Measurements from ENCODE around the gene RB1. TPM values are rescaled to one million over a fixed set of nuclear protein-coding genes. Genes with fewer than 3 reads are reported as not detected.
"Not testable (repeated sequence)": the region's sequence is repeated elsewhere in the genome, so short reads cannot be mapped to it uniquely, and the experiment has no call there.

The RB1 gene
- total RNA-seq, 1 donor from 2014 or later, result 12.4 TPM

GRCh38 chr13:48448285-48448958 lies 144.9 kb downstream of the RB1 start:
- DNase-seq (ENCODE audit: low read depth) (peak; percentile 37), FAIRE-seq (no peak)
- Histone ChIP-seq H3K36me3 (ENCODE audit: control insufficient read depth, insufficient read depth, low read length) (peaks cover 1% of the 10 kb centered on the region), H3K27me3 (ENCODE audit: control insufficient read depth, insufficient read depth, low read length) (no peaks in the 10 kb centered on the region), H3K4me3 (ENCODE audit: low read depth, low read length) (no peak overlapping the region)
- TF ChIP-seq CTCF (IDR thresholded peaks at IDR 0.05; ENCODE audit: insufficient read depth, low read length, severe bottlenecking), result no peak

- Histone ChIP-seq H3K4me3 (ENCODE audit: low read depth, low read length) (no peak overlapping the region), H3K36me3 (ENCODE audit: control insufficient read depth, insufficient read depth, low read length) (peaks cover 1% of the 10 kb centered on the region), H3K27me3 (ENCODE audit: control insufficient read depth, insufficient read depth, low read length) (no peaks in the 10 kb centered on the region)
- no peak for TF ChIP-seq CTCF (IDR thresholded peaks at IDR 0.05; ENCODE audit: insufficient read depth, low read length, severe bottlenecking)
- FAIRE-seq (no peak), DNase-seq (ENCODE audit: low read depth) (peak; percentile 77)
Observed at GRCh38 chr13:48448959-48449614, 145.5 kb downstream of the RB1 start.

GRCh38 chr13:48449656-48450055 lies 146.1 kb downstream of the RB1 start:
- H3K4me3 ChIP-seq (ENCODE audit: low read depth, low read length), result no peak overlapping the region
- FAIRE-seq (no peak), DNase-seq (ENCODE audit: low read depth) (no peak)
- H3K27me3 ChIP-seq (ENCODE audit: control insufficient read depth, insufficient read depth, low read length), result no peaks in the 10 kb centered on the region
- peaks cover 1% of the 10 kb centered on the region for H3K36me3 ChIP-seq (ENCODE audit: control insufficient read depth, insufficient read depth, low read length)
- TF ChIP-seq CTCF (IDR thresholded peaks at IDR 0.05; ENCODE audit: insufficient read depth, low read length, severe bottlenecking), result no peak

- not testable (repeated sequence) for H3K27me3 ChIP-seq (ENCODE audit: control insufficient read depth, insufficient read depth, low read length); H3K4me3 ChIP-seq (ENCODE audit: low read depth, low read length); H3K36me3 ChIP-seq (ENCODE audit: control insufficient read depth, insufficient read depth, low read length); DNase-seq (ENCODE audit: low read depth); FAIRE-seq
Observed at GRCh38 chr13:48451196-48451595, 147.6 kb downstream of the RB1 start.

GRCh38 chr13:48456546-48456945 lies 153.0 kb downstream of the RB1 start:
- Histone ChIP-seq H3K27me3 (ENCODE audit: control insufficient read depth, insufficient read depth, low read length) (no peaks in the 10 kb centered on the region), H3K36me3 (ENCODE audit: control insufficient read depth, insufficient read depth, low read length) (peaks cover 4% of the 10 kb centered on the region), H3K4me3 (ENCODE audit: low read depth, low read length) (no peak overlapping the region)
- FAIRE-seq, result no peak
- no peak for DNase-seq (ENCODE audit: low read depth)
- no peak for TF ChIP-seq CTCF (IDR thresholded peaks at IDR 0.05; ENCODE audit: insufficient read depth, low read length, severe bottlenecking)

GRCh38 chr13:48457578-48458242 lies 154.2 kb downstream of the RB1 start:
- Histone ChIP-seq H3K36me3 (ENCODE audit: control insufficient read depth, insufficient read depth, low read length) (peaks cover 4% of the 10 kb centered on the region), H3K4me3 (ENCODE audit: low read depth, low read length) (no peak overlapping the region), H3K27me3 (ENCODE audit: control insufficient read depth, insufficient read depth, low read length) (no peaks in the 10 kb centered on the region)
- DNase-seq (ENCODE audit: low read depth) (no peak), FAIRE-seq (no peak)
- no peak for TF ChIP-seq CTCF (IDR thresholded peaks at IDR 0.05; ENCODE audit: insufficient read depth, low read length, severe bottlenecking)
